ENCODE data around the gene ZNF184.
"Not testable (repeated sequence)": the region's sequence is repeated elsewhere in the genome, so short reads cannot be mapped to it uniquely, and the experiment has no call there.

The ZNF184 gene

DNA sequence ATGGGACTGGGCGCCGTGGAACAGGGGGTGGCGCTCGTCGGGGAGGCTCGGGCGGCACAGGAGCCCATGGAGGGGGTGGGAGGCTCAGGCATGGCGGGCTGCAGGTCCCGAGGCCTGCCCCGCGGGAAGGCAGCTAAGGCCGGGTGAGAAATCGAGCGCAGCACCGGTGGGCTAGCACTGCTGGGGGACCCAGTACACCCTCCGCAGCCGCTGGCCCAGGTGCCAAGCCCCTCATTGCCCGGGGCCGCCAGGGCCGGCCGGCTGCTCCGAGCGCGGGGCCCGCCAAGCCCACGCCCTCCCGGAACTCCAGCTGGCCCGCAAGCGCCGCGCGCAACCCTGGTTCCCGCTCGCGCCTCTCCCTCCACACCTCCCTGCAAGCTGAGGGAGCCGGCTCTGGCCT is 48.1 kb downstream of the ZNF184 start:
- not testable (repeated sequence) for FAIRE-seq; DNase-seq (ENCODE audit: low spot score)

DNA sequence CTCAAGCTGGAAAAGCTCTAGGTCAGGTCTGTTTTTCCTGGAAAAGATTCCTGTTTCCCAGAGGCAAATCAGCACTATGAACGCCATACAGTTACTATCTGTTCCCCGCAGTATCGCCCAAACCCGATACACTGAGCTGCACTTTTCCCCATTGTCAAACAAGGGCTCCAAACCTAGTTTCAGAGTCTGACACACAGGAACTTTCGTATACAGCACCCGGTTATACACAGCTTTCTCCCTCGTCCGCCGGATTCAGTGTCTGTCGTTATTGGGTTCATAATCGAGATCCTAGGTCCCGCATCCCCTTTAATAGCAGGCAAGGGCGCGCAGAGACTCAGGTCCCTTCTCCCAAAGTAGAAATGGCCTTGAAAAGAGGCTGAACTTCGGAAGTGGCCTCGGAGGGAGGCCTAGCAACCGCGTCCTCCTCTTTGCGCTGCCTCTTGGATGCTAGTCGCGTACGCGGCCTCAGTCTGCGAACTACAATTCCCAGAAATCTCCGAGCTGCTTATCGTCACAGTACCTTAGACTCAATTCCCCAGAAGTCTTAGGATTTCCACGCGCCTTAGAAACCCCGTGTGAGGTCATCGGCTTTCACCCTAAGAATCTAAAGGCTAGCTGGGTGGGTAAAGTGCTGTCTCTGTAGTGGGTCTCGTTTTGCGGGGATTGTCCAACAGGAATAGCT is 50.1 kb downstream of the ZNF184 start:
- FAIRE-seq: no peak

DNA sequence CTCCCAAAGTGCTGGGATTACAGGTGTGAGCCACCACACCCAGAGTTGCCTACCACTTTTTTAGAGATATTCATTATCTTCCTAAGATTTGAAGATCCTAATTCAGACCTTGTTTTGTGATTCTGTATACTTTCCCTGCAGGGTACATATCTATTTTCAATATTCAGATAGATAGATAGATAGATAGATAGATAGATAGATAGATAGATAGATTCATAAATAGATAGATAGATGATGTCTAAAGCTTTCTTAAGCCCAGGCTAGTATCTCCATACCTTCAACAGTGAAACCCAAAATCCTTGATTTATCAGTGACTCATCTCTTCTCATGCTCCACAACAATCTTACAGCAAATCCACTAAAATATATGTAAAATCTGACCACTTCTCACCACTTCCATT is 53.5 kb downstream of the ZNF184 start:
- FAIRE-seq (no peak), DNase-seq (ENCODE audit: low spot score) (no peak)

More for the DNA sequence above, 50.1 kb downstream of the ZNF184 start:
- no peak for DNase-seq (ENCODE audit: low spot score)

DNA sequence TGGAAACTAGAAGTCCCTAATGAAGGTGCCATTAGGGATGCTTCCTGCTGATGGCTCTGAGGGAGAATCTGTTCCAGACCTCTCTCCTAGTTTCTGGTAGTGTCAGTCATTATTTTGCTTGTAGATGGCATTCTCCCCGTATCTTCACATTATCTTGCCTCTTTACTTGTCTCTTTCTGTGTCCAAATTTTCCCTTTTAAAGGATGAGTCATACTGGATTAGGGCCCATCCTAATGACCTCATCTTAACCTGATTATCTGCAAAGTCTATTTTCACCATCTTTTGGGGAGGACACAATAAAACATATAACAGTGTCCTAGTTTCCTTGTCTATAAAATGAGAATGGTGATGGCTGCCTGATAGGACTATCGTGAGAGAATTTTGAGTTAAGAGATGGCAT is 57.0 kb downstream of the ZNF184 start:
- DNase-seq (ENCODE audit: low spot score) (no peak), FAIRE-seq (no peak)

DNA sequence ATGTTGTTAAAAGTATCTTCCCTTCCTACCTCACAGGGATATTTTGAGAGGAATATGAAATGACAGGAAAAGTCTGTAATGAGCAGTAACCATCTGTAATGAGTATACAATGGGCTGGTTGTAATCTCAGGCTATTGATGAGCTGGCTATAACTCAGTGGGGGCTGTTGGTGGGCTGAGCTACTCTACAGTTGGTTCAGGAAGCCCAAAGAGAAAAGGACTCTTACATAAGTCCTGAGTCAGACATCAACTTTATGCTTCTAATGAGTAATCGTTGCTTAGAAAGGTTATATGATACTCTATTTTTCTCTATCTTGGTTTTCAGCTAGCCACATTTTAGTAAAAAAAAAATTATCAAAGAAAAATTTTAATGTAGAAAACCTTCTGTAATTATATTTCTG is 57.9 kb downstream of the ZNF184 start:
- DNase-seq (ENCODE audit: low spot score): no peak
- no peak for FAIRE-seq

DNA sequence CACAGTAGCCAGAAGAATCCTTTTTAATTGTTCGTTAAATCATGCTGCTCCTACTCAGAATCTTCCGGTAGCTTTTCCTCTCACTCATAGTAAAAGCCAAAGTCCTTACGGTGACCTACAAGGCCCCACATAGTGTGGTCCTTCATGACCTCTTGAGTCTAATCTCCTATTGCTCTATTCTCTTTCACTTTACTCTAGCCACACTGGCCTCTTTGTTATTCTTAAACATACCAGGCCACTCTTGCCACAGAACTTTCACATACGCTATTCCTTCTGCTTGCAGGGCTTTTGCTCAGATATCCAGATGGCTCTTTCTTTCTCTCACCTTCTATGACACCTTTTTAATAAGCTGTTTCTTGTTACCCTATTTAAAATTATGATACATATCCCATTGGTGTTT is 58.6 kb downstream of the ZNF184 start:
- FAIRE-seq: no peak
- DNase-seq (ENCODE audit: low spot score): no peak

DNA sequence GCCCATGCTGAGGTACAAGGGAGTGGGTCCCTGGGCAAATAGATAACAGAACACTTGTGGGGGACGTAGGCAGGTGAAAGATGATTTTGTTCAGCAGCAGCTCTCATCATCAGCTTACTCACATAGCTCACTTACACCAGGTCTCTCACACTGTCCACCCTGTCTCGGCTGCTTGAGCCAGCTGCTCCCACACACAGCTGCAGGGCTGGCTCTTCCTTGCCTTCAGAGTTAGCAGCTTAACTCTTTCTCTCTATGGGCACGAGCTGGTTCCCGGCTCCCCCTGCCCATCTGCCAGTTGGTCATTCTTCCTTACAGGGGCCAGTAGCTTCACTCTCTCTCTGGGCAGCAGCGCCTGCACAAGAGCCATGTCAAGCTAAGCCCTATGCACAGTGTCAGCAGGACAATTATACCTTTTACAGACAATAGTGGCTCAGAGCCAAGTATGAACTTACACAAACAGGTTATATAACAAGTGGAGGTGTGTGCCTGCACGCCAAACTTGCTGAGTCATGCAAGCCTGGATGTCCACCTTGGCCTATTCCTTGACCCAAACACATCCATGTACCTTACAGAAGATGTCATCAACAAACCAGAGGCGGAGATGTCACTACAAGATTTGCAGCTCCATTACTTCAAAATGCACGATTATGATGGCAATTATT is 65.6 kb downstream of the ZNF184 start:
- DNase-seq (ENCODE audit: low spot score): no peak
- no peak for FAIRE-seq

DNA sequence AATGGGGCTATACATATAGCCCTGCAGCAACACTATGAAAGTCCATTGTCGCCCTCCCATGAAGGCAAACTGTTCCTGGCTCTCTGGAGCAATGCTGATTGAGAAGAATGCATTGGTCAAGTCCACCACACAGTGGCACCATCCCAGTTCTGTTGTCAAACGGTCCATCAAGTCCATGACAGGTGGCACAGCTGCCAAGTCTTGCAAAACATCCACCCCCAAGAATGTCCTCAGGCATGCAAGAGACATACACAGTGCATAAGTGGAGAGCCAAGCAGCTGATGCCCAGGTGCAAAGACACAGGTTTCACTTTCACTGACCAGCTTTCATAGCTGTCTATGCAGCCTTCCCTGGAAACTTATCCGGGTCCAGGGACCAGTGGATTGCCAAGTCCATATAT is 66.8 kb downstream of the ZNF184 start:
- FAIRE-seq (no peak), DNase-seq (ENCODE audit: low spot score) (no peak)

DNA sequence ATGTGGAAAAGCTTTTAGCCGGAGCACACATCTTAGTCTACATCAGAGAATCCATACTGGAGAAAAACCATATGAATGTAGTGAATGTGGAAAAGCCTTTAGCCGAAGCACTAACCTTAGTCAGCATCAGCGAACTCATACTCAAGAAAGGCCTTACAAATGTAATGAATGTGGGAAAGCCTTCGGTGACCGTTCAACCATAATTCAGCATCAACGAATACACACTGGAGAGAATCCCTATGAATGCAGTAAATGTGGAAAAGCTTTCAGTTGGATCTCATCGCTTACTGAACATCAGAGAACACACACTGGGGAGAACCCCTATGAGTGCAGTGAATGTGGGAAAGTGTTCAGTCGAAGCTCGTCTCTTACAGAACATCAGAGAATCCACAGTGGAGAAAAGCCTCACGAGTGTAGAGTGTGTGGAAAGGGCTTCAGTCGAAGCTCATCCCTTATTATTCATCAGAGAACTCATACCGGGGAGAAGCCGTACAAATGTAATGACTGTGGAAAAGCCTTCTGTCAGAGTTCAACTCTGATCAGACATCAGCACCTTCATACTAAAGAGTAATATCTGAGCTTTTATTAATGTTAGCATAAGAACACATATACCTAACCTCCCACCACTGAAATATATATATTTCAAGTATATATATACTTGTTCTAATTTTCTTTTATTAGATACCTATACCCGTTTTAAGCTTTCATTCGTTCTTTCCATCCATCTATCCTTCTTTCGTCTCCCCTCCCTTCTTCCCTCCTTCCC is 71.8 kb downstream of the ZNF184 start:
- DNase-seq (ENCODE audit: low spot score): no peak
- no peak for FAIRE-seq

Measured in urothelium cell line (cell line).